NCI-H2107 (cell line): ENCODE data around the gene ALG3.
A peak's percentile ranks its signal among the peaks of the same experiment; 100 is the strongest.

Source experiments
- DNase-seq: peaks from one replicate; lab custom pipeline; 2025; lab: John Stamatoyannopoulos, UW

The ALG3 gene

GRCh38 chr3:184259878-184260723 lies 11.3 kb upstream of the ALG3 start:
- DNase-seq = no peak

- no peak for DNase-seq
Measured at GRCh38 chr3:184259396-184259877, 10.7 kb upstream of the ALG3 start.

- DNase-seq = no peak
Measured at GRCh38 chr3:184258926-184259325, 10.2 kb upstream of the ALG3 start.

GRCh38 chr3:184257083-184257915 lies 8.5 kb upstream of the ALG3 start:
- no peak for DNase-seq

GRCh38 chr3:184255291-184256039 lies 6.7 kb upstream of the ALG3 start:
- no peak for DNase-seq

GRCh38 chr3:184250167-184250828 lies 1.5 kb upstream of the ALG3 start:
- peak; percentile 98 for DNase-seq

GRCh38 chr3:184249412-184250166 lies 827 bp upstream of the ALG3 start, which contains the start of gene EEF1AKMT4:
Gene EEF1AKMT4 (plus strand): TSS chr3:184249672. CDS start chr3:184249695, 23 bp downstream.
- peak; percentile 100 for DNase-seq

- no peak for DNase-seq
Measured at GRCh38 chr3:184242297-184242685, 6.5 kb downstream of the ALG3 start.

GRCh38 chr3:184241447-184242296 lies 7.1 kb downstream of the ALG3 start:
- no peak for DNase-seq

- no peak for DNase-seq
Measured at GRCh38 chr3:184241141-184241446, 7.7 kb downstream of the ALG3 start.

GRCh38 chr3:184240384-184241140 lies 8.2 kb downstream of the ALG3 start:
- DNase-seq = no peak

GRCh38 chr3:184239708-184240107 lies 9.1 kb downstream of the ALG3 start:
- DNase-seq = no peak

GRCh38 chr3:184239221-184239620 lies 9.5 kb downstream of the ALG3 start:
- DNase-seq = no peak

- no peak for DNase-seq
Measured at GRCh38 chr3:184238246-184238818, 10.4 kb downstream of the ALG3 start.

- DNase-seq = no peak
Measured at GRCh38 chr3:184237807-184238206, 11.0 kb downstream of the ALG3 start.

- no peak for DNase-seq
Measured at GRCh38 chr3:184237211-184237610, 11.6 kb downstream of the ALG3 start.

- DNase-seq = no peak
Measured at GRCh38 chr3:184236636-184237035, 12.1 kb downstream of the ALG3 start.

- DNase-seq = no peak
Measured at GRCh38 chr3:184236033-184236410, 12.7 kb downstream of the ALG3 start.
